Activated T-cell treated with anti-CD3 and anti-CD28 coated beads for 24 hours (primary cell): ENCODE measurements around the gene SLC9A1.
A peak's percentile ranks its signal among the peaks of the same experiment; 100 is the strongest.
"Not testable (repeated sequence)": the region's sequence is repeated elsewhere in the genome, so short reads cannot be mapped to it uniquely, and the experiment has no call there.

Source experiments
- DNase-seq: peaks from one replicate; pipeline ENCODE4 v3.0.0-alpha.2; 2020; ENCODE audit warnings: low read depth

The SLC9A1 gene

GRCh38 chr1:27154991-27155781 lies at the start of gene SLC9A1:
TSS of gene SLC9A1 (minus strand) at chr1:27155125. CDS start at chr1:27154334, 791 bp downstream.
- peak; percentile 89 for DNase-seq

- no peak for DNase-seq
Measured at GRCh38 chr1:27203946-27204345, 49.0 kb upstream of the SLC9A1 start.

- DNase-seq: no peak
Measured at GRCh38 chr1:27201295-27201694, 46.4 kb upstream of the SLC9A1 start.

- DNase-seq: no peak
Measured at GRCh38 chr1:27193194-27193593, 38.3 kb upstream of the SLC9A1 start.

GRCh38 chr1:27192039-27192529 lies 37.2 kb upstream of the SLC9A1 start:
- no peak for DNase-seq

GRCh38 chr1:27184665-27185064 lies 29.7 kb upstream of the SLC9A1 start:
- DNase-seq: not testable (repeated sequence)

- no peak for DNase-seq
Measured at GRCh38 chr1:27179979-27180378, 25.1 kb upstream of the SLC9A1 start.

- DNase-seq: no peak
Measured at GRCh38 chr1:27179379-27179778, 24.5 kb upstream of the SLC9A1 start.

GRCh38 chr1:27176954-27177353 lies 22.0 kb upstream of the SLC9A1 start:
- DNase-seq: no peak

GRCh38 chr1:27176323-27176722 lies 21.4 kb upstream of the SLC9A1 start:
- no peak for DNase-seq

GRCh38 chr1:27172992-27173391 lies 18.1 kb upstream of the SLC9A1 start:
- DNase-seq: not testable (repeated sequence)

GRCh38 chr1:27166929-27167328 lies 12.0 kb upstream of the SLC9A1 start:
- no peak for DNase-seq

GRCh38 chr1:27166351-27166802 lies 11.5 kb upstream of the SLC9A1 start:
- DNase-seq: no peak

GRCh38 chr1:27163093-27163492 lies 8.2 kb upstream of the SLC9A1 start:
- no peak for DNase-seq

- no peak for DNase-seq
Measured at GRCh38 chr1:27162090-27162489, 7.2 kb upstream of the SLC9A1 start.

- DNase-seq: no peak
Measured at GRCh38 chr1:27161594-27161993, 6.7 kb upstream of the SLC9A1 start.

- DNase-seq: no peak
Measured at GRCh38 chr1:27157194-27157593, 2.3 kb upstream of the SLC9A1 start.

- no peak for DNase-seq
Measured at GRCh38 chr1:27154469-27154990, 395 bp downstream of the SLC9A1 start.

GRCh38 chr1:27153927-27154358 lies 982 bp downstream of the SLC9A1 start:
- DNase-seq: no peak

GRCh38 chr1:27153549-27153886 lies 1.4 kb downstream of the SLC9A1 start:
- DNase-seq: no peak

- DNase-seq: no peak
Measured at GRCh38 chr1:27152829-27153548, 1.9 kb downstream of the SLC9A1 start.

GRCh38 chr1:27152004-27152828 lies 2.7 kb downstream of the SLC9A1 start:
- no peak for DNase-seq
